ENCODE measurements around the gene ABHD10.

The ABHD10 gene

GRCh38 chr3:111952866-111953450, 25.9 kb upstream of the ABHD10 start:
- TF ChIP-seq GATA3 (IDR thresholded peaks at IDR 0.05; ENCODE audit: low read depth, low read length) = no peak
- peak; percentile 25; the same call in 1 of the 2 replicates for TF ChIP-seq GATA2 (IDR thresholded peaks at IDR 0.05; ENCODE audit: low read depth, low read length)

- TF ChIP-seq GATA3 (IDR thresholded peaks at IDR 0.05; ENCODE audit: low read depth, low read length) (no peak), GATA2 (IDR thresholded peaks at IDR 0.05; ENCODE audit: low read depth, low read length) (no peak)
Measured at GRCh38 chr3:111954228-111954990, 24.4 kb upstream of the ABHD10 start.

GRCh38 chr3:111955876-111956275, 22.9 kb upstream of the ABHD10 start:
- no peak for TF ChIP-seq GATA3 (IDR thresholded peaks at IDR 0.05; ENCODE audit: low read depth, low read length)
- TF ChIP-seq GATA2 (IDR thresholded peaks at IDR 0.05; ENCODE audit: low read depth, low read length) = no peak

GRCh38 chr3:111956449-111956848, 22.4 kb upstream of the ABHD10 start:
- TF ChIP-seq GATA3 (IDR thresholded peaks at IDR 0.05; ENCODE audit: low read depth, low read length) = no peak
- TF ChIP-seq GATA2 (IDR thresholded peaks at IDR 0.05; ENCODE audit: low read depth, low read length) = no peak

GRCh38 chr3:111956995-111957734, 21.7 kb upstream of the ABHD10 start:
- TF ChIP-seq GATA3 (IDR thresholded peaks at IDR 0.05; ENCODE audit: low read depth, low read length) (no peak), GATA2 (IDR thresholded peaks at IDR 0.05; ENCODE audit: low read depth, low read length) (no peak)

- no peak for TF ChIP-seq GATA3 (IDR thresholded peaks at IDR 0.05; ENCODE audit: low read depth, low read length)
- no peak for TF ChIP-seq GATA2 (IDR thresholded peaks at IDR 0.05; ENCODE audit: low read depth, low read length)
Measured at GRCh38 chr3:111961461-111962164, 17.2 kb upstream of the ABHD10 start.

GRCh38 chr3:111963424-111963823, 15.4 kb upstream of the ABHD10 start:
- TF ChIP-seq GATA2 (IDR thresholded peaks at IDR 0.05; ENCODE audit: low read depth, low read length) (no peak), GATA3 (IDR thresholded peaks at IDR 0.05; ENCODE audit: low read depth, low read length) (no peak)

GRCh38 chr3:111965484-111965883, 13.3 kb upstream of the ABHD10 start:
- no peak for TF ChIP-seq GATA3 (IDR thresholded peaks at IDR 0.05; ENCODE audit: low read depth, low read length)
- no peak for TF ChIP-seq GATA2 (IDR thresholded peaks at IDR 0.05; ENCODE audit: low read depth, low read length)

GRCh38 chr3:111967068-111967467, 11.8 kb upstream of the ABHD10 start:
- TF ChIP-seq GATA2 (IDR thresholded peaks at IDR 0.05; ENCODE audit: low read depth, low read length) (no peak), GATA3 (IDR thresholded peaks at IDR 0.05; ENCODE audit: low read depth, low read length) (no peak)

GRCh38 chr3:111967651-111968274, 11.1 kb upstream of the ABHD10 start:
- TF ChIP-seq GATA3 (IDR thresholded peaks at IDR 0.05; ENCODE audit: low read depth, low read length) (no peak), GATA2 (IDR thresholded peaks at IDR 0.05; ENCODE audit: low read depth, low read length) (no peak)

GRCh38 chr3:111968319-111969054, 10.3 kb upstream of the ABHD10 start:
- TF ChIP-seq GATA3 (IDR thresholded peaks at IDR 0.05; ENCODE audit: low read depth, low read length) = no peak
- TF ChIP-seq GATA2 (IDR thresholded peaks at IDR 0.05; ENCODE audit: low read depth, low read length) = no peak

GRCh38 chr3:111970376-111970775, 8.4 kb upstream of the ABHD10 start:
- no peak for TF ChIP-seq GATA2 (IDR thresholded peaks at IDR 0.05; ENCODE audit: low read depth, low read length)
- TF ChIP-seq GATA3 (IDR thresholded peaks at IDR 0.05; ENCODE audit: low read depth, low read length) = no peak

GRCh38 chr3:111971533-111972130, 7.2 kb upstream of the ABHD10 start:
- TF ChIP-seq GATA3 (IDR thresholded peaks at IDR 0.05; ENCODE audit: low read depth, low read length) (no peak), GATA2 (IDR thresholded peaks at IDR 0.05; ENCODE audit: low read depth, low read length) (no peak)
